Neural cell (in vitro differentiated cells): ENCODE results near the gene SDF2.

Experiments
- CTCF ChIP-seq: fragments of 450-650 bp; IDR thresholded peaks from 2 replicates; pipeline ENCODE4 v1.5.1; 2014; ENCODE audit warnings: antibody characterized with exemption, mild to moderate bottlenecking, moderate library complexity; ENCODE audit not compliant: poor library complexity, severe bottlenecking
- REST ChIP-seq: IDR thresholded peaks from 2 replicates; pipeline ENCODE4 v1.6.1; 2012; ENCODE audit warnings: borderline replicate concordance

GRCh38 chr17:28616281-28616680, 45.4 kb downstream of the SDF2 start:
- TF ChIP-seq CTCF (no peak), REST (no peak)
